GM10266 (cell line): Measurements from ENCODE around the gene TLX2.

ENCODE experiments used
- DNase-seq: peaks from one replicate; pipeline ENCODE4 v3.0.0; 2012; ENCODE audit errors: extremely low spot score
- TF ChIP-seq, protein P1 (sequence below): IDR thresholded peaks from 2 replicates; pipeline ENCODE4 v1.5.1; 2012; ENCODE audit warnings: mild to moderate bottlenecking, low read depth; ENCODE audit not compliant: control insufficient read depth, insufficient read depth; ENCODE audit errors: missing control alignments

The TLX2 gene

GRCh38 chr2:74502720-74503505, 11.3 kb upstream of the TLX2 start:
- DNase-seq: peak; percentile 80
- TF ChIP-seq, protein P1, sequence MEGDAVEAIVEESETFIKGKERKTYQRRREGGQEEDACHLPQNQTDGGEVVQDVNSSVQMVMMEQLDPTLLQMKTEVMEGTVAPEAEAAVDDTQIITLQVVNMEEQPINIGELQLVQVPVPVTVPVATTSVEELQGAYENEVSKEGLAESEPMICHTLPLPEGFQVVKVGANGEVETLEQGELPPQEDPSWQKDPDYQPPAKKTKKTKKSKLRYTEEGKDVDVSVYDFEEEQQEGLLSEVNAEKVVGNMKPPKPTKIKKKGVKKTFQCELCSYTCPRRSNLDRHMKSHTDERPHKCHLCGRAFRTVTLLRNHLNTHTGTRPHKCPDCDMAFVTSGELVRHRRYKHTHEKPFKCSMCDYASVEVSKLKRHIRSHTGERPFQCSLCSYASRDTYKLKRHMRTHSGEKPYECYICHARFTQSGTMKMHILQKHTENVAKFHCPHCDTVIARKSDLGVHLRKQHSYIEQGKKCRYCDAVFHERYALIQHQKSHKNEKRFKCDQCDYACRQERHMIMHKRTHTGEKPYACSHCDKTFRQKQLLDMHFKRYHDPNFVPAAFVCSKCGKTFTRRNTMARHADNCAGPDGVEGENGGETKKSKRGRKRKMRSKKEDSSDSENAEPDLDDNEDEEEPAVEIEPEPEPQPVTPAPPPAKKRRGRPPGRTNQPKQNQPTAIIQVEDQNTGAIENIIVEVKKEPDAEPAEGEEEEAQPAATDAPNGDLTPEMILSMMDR: peak; percentile 68

GRCh38 chr2:74503506-74504475, 10.5 kb upstream of the TLX2 start:
- TF ChIP-seq, protein P1: no peak
- DNase-seq: no peak

- TF ChIP-seq, protein P1: no peak
- no peak for DNase-seq
Observed at GRCh38 chr2:74504591-74504990, 9.7 kb upstream of the TLX2 start.

DNA sequence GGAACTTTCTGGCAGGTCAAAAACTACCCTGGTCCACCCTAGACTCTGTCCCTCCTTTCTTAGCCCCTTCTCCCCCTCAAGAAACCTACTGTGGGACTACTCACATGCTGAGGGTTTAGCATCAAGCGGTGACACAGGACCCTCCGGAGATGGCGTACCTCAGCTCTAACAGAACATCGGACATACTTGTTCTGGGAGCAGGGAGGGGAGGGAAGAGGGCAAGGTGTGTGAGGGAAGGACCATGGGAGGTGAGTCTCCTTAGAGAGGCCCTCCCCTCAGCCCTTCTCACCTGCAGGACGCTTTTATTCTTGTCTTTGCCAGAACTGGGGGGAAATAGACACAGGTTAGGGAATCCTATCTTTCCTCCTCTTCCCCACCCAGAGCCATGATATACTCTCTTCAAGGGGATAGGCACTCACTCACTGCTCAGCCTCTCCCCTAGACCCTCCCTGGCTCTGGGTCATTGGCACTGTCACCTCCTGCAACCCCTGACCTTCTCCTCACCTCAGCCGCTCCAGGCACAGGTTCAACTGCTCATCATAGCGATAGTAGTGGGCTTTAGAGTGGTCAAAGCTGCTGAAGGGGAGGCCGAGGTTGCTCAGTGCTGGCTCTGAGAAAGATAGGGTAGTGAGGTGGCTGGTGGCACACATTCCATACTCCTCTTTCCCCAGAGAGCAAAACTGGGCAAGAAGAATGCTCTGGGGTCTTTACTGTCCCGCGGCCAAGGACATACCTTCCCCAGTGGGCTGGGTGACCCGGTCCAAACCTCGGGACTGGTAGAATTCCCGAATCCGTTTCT, 8.6 kb upstream of the TLX2 start:
- TF ChIP-seq, protein P1: no peak
- no peak for DNase-seq

DNA sequence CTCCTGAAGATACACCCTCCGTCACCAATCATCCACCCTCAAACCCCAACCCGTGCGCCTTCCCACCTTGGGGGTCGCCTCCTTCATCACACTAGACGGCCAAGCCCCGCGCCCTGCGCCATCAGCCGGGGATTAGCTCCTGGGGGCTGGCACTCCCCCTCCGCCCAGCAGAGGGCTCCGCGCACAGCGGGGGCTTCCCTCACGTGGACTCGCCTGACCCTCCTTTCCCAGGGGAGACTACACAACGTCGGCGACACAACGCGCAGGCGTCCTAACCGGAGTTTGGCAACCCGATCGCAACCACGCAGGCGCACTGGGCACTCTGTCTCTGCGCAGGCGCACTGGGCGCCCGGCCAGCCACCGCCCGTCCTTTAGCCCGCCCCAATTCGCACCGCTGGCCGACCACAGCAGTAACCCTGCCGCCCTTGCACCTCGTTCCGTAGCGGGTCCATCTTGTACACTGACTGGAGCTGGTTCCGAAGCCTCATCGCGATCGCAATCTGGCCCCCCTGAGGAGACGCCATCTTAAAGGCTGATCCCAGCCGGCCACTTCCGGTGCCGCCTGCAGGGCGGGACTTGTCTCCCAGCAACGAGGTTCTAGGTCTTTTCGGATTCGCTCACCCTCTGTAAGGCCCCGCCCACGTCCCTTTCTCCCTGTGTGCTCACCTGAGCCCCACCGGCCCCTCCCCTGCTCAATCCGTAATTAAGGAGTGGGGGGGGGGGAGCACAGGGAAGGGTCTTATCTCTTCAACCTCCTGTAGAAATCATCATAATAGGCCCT, 6.9 kb upstream of the TLX2 start, which contains the start of gene PCGF1:
PCGF1 (minus strand) TSS at position 551 of the 781 bp plus-strand sequence; CDS start at position 524, 27 bp downstream.
- TF ChIP-seq, protein P1: peak; percentile 61
- peak; percentile 98 for DNase-seq

- peak; percentile 44 for DNase-seq
- TF ChIP-seq, protein P1: no peak
Observed at GRCh38 chr2:74507926-74508520, 6.2 kb upstream of the TLX2 start.
